Hepatocyte (in vitro differentiated cells): Measurements from ENCODE around the gene VWA1. TPM values are rescaled to one million over a fixed set of nuclear protein-coding genes. Genes with fewer than 3 reads are reported as not detected.
"Not testable (repeated sequence)": the region's sequence is repeated elsewhere in the genome, so short reads cannot be mapped to it uniquely, and the experiment has no call there.

ENCODE experiments used
- DNase-seq: peaks from one replicate; pipeline ENCODE4 v3.0.0-alpha.2; 2016; ENCODE audit warnings: low spot score
- H2AFZ ChIP-seq: fragments of 200-600 bp; sonication (generic); 2 replicates; pipeline ENCODE4 v1.6.0; 2016; ENCODE audit warnings: antibody characterized with exemption, mild to moderate bottlenecking
- H3K27ac ChIP-seq: fragments of 200-600 bp; sonication (generic); 2 replicates; pipeline ENCODE4 v1.5.1; 2016; ENCODE audit warnings: mild to moderate bottlenecking
- H3K27me3 ChIP-seq: fragments of 200-600 bp; sonication (generic); 2 replicates; pipeline ENCODE4 v1.6.1; 2016
- H3K36me3 ChIP-seq: fragments of 200-600 bp; sonication (generic); replicated peaks from 2 replicates; pipeline ENCODE4 v1.5.1; 2016; ENCODE audit warnings: low read depth; ENCODE audit not compliant: insufficient read depth
- H3K4me1 ChIP-seq: fragments of 200-600 bp; sonication (generic); 2 replicates; pipeline ENCODE4 v1.5.1; 2016; ENCODE audit warnings: mild to moderate bottlenecking, moderate library complexity; ENCODE audit not compliant: insufficient read depth
- H3K4me2 ChIP-seq: fragments of 200-600 bp; sonication (generic); 2 replicates; pipeline ENCODE4 v1.6.0; 2016
- H3K4me3 ChIP-seq: fragments of 200-600 bp; sonication (generic); 2 replicates; pipeline ENCODE4 v1.5.1; 2016; ENCODE audit warnings: mild to moderate bottlenecking
- H3K79me2 ChIP-seq: fragments of 200-600 bp; sonication (generic); 2 replicates; pipeline ENCODE4 v1.6.0; 2017; ENCODE audit warnings: mild to moderate bottlenecking
- H3K9me2 ChIP-seq: fragments of 200-600 bp; sonication (generic); replicated peaks from 2 replicates; pipeline ENCODE4 v1.6.0; 2017; ENCODE audit warnings: mild to moderate bottlenecking; ENCODE audit not compliant: insufficient read depth
- H3K9me3 ChIP-seq: fragments of 200-600 bp; sonication (generic); 2 replicates; pipeline ENCODE4 v1.5.1; 2016; ENCODE audit warnings: low read depth, mild to moderate bottlenecking
- H4K20me1 ChIP-seq: fragments of 200-600 bp; sonication (generic); 2 replicates; pipeline ENCODE4 v1.6.0; 2016; ENCODE audit warnings: mild to moderate bottlenecking; ENCODE audit not compliant: insufficient read depth, poor library complexity, severe bottlenecking
- CTCF ChIP-seq: fragments of 200-600 bp; sonication (generic); IDR thresholded peaks from 2 replicates; pipeline ENCODE4 v1.5.1; 2016; ENCODE audit warnings: antibody characterized with exemption, mild to moderate bottlenecking; ENCODE audit not compliant: poor library complexity
- EZH2 ChIP-seq: fragments of 200-600 bp; sonication (generic); IDR thresholded peaks from 2 replicates; pipeline ENCODE4 v1.6.1; 2016; ENCODE audit warnings: antibody characterized with exemption, mild to moderate bottlenecking, borderline replicate concordance
- EZH2phosphoT487 ChIP-seq: fragments of 200-600 bp; sonication (generic); IDR thresholded peaks from one replicate; pipeline ENCODE4 v1.6.1; 2018; ENCODE audit warnings: antibody characterized with exemption, mild to moderate bottlenecking, low read depth, moderate library complexity; ENCODE audit not compliant: unreplicated experiment, severe bottlenecking
- WGBS: methylation state at CpG from one replicate; pipeline ENCODE4 v1.1.6; 2016; ENCODE audit warnings: low lambda C conversion rate; ENCODE audit errors: missing lambda C conversion rate; 5-methylcytosine and 5-hydroxymethylcytosine counted together
- polyA plus RNA-seq: library from polyadenylated mRNA; unstranded; fragments of >200 nt; fragmentation: Nextera tagmentation; extraction: Ambion mirVana; gene quantifications from 2 replicates; pipeline ENCODE4 v1.2.1, GENCODE V29; 2016
- total RNA-seq: library from RNA; depleted of rRNA; stranded (reverse); fragments of >200 nt; gene quantifications from 2 replicates; pipeline ENCODE4 v1.2.3, GENCODE V29; 2014

The VWA1 gene
- total and polyA plus RNA-seq, 2 experiments from 2014 or later: 37.7 to 114 TPM

- no peak for DNase-seq
- WGBS: 96% methylated on average over 16 of the region's 16 CpGs
- no peak overlapping the region for H2AFZ ChIP-seq
- no peaks in the 10 kb centered on the region for H3K27me3 ChIP-seq
- no peak overlapping the region for H3K27ac ChIP-seq
- H3K79me2 ChIP-seq: no peaks in the 10 kb centered on the region
- H3K9me2 ChIP-seq: no peaks in the 10 kb centered on the region
- no peaks in the 10 kb centered on the region for H3K36me3 ChIP-seq
- H3K9me3 ChIP-seq: no peaks in the 10 kb centered on the region
- H3K4me3 ChIP-seq: no peak overlapping the region
- H3K4me1 ChIP-seq: no peaks in the 10 kb centered on the region
- no peak for TF ChIP-seq EZH2phosphoT487
- no peak for TF ChIP-seq EZH2
- TF ChIP-seq CTCF: no peak
- H4K20me1 ChIP-seq: no peaks in the 10 kb centered on the region
- H3K4me2 ChIP-seq: no peak overlapping the region
Observed at GRCh38 chr1:1483714-1484113, 48.2 kb downstream of the VWA1 start.

DNA sequence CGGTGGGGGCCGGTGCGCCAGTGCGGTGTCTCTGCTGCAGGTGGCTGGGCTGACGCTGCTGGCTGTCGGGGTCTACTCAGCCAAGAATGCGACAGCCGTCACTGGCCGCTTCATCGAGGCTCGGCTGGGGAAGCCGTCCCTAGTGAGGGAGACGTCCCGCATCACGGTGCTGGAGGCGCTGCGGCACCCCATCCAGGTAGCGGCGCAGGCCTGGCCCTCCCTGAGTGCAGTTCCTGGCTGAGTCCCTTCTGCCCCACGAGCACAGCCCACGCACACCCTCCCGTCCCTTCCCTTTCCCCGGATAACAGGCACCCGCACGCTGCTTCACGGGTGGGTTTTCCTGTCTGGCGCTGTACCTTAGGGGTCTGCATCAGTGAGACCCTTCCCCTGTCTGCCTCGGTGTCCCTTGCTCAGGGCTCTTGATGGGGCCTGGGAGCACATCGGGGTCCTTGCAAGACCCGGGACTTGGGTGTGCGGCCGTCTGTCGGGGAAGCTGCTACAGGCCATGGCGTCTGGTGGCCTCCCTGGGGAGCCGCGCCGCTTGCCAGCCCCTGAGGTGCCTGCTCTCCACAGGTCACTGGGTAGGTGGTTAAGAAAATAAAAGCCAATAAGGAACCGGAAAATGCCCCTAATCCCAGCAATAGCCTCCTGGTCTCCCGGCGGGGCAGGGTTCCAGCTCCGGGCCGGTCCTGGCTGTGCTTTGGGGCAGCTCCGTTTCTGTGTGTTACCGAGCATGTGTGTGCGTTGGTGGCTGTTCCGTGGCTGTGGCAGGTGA lies 49.7 kb downstream of the VWA1 start:
- H4K20me1 ChIP-seq, H3K79me2 ChIP-seq, H3K27me3 ChIP-seq, H3K36me3 ChIP-seq, DNase-seq, H3K9me2 ChIP-seq, H3K4me2 ChIP-seq, H3K27ac ChIP-seq, H2AFZ ChIP-seq, H3K4me3 ChIP-seq, H3K9me3 ChIP-seq, H3K4me1 ChIP-seq: not testable (repeated sequence)
- 97% methylated on average over 40 of the region's 46 CpGs for WGBS

DNA sequence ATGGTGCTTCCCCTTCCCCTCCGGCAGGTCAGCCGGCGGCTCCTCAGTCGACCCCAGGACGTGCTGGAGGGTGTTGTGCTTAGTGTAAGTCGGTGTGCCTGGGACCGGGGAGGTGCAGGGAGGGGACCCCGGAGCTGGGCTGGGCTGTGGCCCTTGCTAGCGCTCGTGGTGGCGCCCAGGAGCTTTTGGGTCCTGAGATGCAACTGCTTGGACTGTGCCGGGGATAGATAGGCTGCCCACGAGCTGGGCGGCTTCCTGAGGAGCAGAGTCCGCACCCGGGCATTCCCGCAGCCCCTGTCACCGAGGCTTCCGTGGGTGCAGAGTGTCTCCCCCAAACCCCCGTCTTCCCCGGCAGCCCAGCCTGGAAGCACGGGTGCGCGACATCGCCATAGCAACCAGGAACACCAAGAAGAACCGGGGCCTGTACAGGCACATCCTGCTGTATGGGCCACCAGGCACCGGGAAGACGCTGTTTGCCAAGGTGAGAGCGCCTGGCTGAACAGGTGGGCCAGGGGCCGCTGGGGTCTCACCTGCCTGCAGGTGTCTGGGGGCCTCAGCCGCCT lies 50.3 kb downstream of the VWA1 start:
- H3K4me3 ChIP-seq, H3K4me2 ChIP-seq, H3K4me1 ChIP-seq, H3K9me2 ChIP-seq, DNase-seq, H3K27ac ChIP-seq, H3K79me2 ChIP-seq, H3K9me3 ChIP-seq, H2AFZ ChIP-seq, H4K20me1 ChIP-seq, H3K27me3 ChIP-seq, H3K36me3 ChIP-seq: not testable (repeated sequence)
- whole genome bisulfite sequencing: 98% methylated on average over 29 of the region's 31 CpGs

- Histone ChIP-seq H2AFZ (no peak overlapping the region), H4K20me1 (no peaks in the 10 kb centered on the region), H3K4me3 (no peak overlapping the region), H3K27me3 (no peaks in the 10 kb centered on the region), H3K36me3 (no peaks in the 10 kb centered on the region), H3K9me3 (no peaks in the 10 kb centered on the region), H3K27ac (no peak overlapping the region), H3K79me2 (no peaks in the 10 kb centered on the region), H3K4me2 (no peak overlapping the region), H3K9me2 (no peaks in the 10 kb centered on the region), H3K4me1 (no peaks in the 10 kb centered on the region)
- 100% methylated on average over 17 of the region's 18 CpGs for WGBS
- TF ChIP-seq EZH2 (no peak), CTCF (no peak), EZH2phosphoT487 (no peak)
- no peak for DNase-seq
Observed at GRCh38 chr1:1487701-1488100, 52.2 kb downstream of the VWA1 start.
